Measurements from ENCODE around the gene FER.

- TF ChIP-seq CTCF (conservative IDR thresholded peaks at IDR 0.05; ENCODE audit: low read depth, low read length) (no peak), EZH2 (IDR thresholded peaks at IDR 0.05; ENCODE audit: borderline replicate concordance, low read depth, low read length, poor library complexity, severe bottlenecking) (no peak)
These were observed 16.9 kb upstream of the FER start for GRCh38 chr5:108730617-108731340.

Measured in A673 (cell line).